Measurements from ENCODE around the gene TSPAN10. TPM values are rescaled to one million over a fixed set of nuclear protein-coding genes. Genes with fewer than 3 reads are reported as not detected.

The TSPAN10 gene
- total and polyA plus RNA-seq, 4 donors = 0.17 to 0.84 (median 0.29) TPM

- TF ChIP-seq REST (IDR thresholded peaks at IDR 0.05) = no peak
- TF ChIP-seq YY1 (IDR thresholded peaks at IDR 0.05) = no peak
- TF ChIP-seq HNF4A (conservative IDR thresholded peaks at IDR 0.05) = no peak
- TF ChIP-seq CTCF (IDR thresholded peaks at IDR 0.05; ENCODE audit: low read depth, low read length, missing input control) = no peak
- TF ChIP-seq NR2F2 (IDR thresholded peaks at IDR 0.05) = no peak
- TF ChIP-seq HNF4G (IDR thresholded peaks at IDR 0.05) = no peak
Observed at GRCh38 chr17:81608082-81608481, 28.9 kb upstream of the TSPAN10 start (continued).

- Histone ChIP-seq H3K4me3 (ENCODE audit: low read depth in 1 of 3, low read length in 3 of 3) (no peak overlapping the region), H3K9ac (ENCODE audit: low read depth in 1 of 2, low read length in 2 of 2) (no peak overlapping the region), H3K36me3 (ENCODE audit: control insufficient read depth in 4 of 4, insufficient read depth in 3 of 4, low read depth in 1 of 4, low read length in 3 of 4) (peaks cover 16 to 74% (median 55%) of the 10 kb centered on the region in 4 donors), H3K27ac (ENCODE audit: low read depth in 1 of 2, low read length in 2 of 2) (no peak overlapping the region), H3K4me1 (ENCODE audit: control insufficient read depth in 4 of 4, insufficient read depth in 4 of 4, low read length in 3 of 4) (no peaks in the 10 kb centered on the region), H3K27me3 (ENCODE audit: control insufficient read depth in 4 of 4, insufficient read depth in 4 of 4, low read length in 3 of 4) (no peaks in the 10 kb centered on the region), H3K9me3 (ENCODE audit: control insufficient read depth in 4 of 4, low read length in 3 of 4) (no peaks in the 10 kb centered on the region)
- 93% methylated on average over 13 of the region's 13 CpGs for WGBS
- TF ChIP-seq FOXA2 (IDR thresholded peaks at IDR 0.05) (no peak), HNF4G (IDR thresholded peaks at IDR 0.05) (no peak), FOXA1 (IDR thresholded peaks at IDR 0.05) (no peak), RAD21 (IDR thresholded peaks at IDR 0.05) (no peak), SP1 (IDR thresholded peaks at IDR 0.05) (no peak), RXRA (IDR thresholded peaks at IDR 0.05) (no peak), TAF1 (conservative IDR thresholded peaks at IDR 0.05) (no peak), CTCF (IDR thresholded peaks at IDR 0.05; ENCODE audit: low read depth, low read length, missing input control) (no peak), JUND (IDR thresholded peaks at IDR 0.05) (no peak), MAX (IDR thresholded peaks at IDR 0.05) (no peak), YY1 (IDR thresholded peaks at IDR 0.05) (no peak), EGR1 (IDR thresholded peaks at IDR 0.05; ENCODE audit: low read depth in 2 of 2) (no peak), NR2F2 (IDR thresholded peaks at IDR 0.05) (no peak), REST (IDR thresholded peaks at IDR 0.05) (no peak)
- TF ChIP-seq, protein P1, sequence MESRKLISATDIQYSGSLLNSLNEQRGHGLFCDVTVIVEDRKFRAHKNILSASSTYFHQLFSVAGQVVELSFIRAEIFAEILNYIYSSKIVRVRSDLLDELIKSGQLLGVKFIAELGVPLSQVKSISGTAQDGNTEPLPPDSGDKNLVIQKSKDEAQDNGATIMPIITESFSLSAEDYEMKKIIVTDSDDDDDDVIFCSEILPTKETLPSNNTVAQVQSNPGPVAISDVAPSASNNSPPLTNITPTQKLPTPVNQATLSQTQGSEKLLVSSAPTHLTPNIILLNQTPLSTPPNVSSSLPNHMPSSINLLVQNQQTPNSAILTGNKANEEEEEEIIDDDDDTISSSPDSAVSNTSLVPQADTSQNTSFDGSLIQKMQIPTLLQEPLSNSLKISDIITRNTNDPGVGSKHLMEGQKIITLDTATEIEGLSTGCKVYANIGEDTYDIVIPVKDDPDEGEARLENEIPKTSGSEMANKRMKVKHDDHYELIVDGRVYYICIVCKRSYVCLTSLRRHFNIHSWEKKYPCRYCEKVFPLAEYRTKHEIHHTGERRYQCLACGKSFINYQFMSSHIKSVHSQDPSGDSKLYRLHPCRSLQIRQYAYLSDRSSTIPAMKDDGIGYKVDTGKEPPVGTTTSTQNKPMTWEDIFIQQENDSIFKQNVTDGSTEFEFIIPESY (IDR thresholded peaks at IDR 0.05) = no peak
- DNase-seq (ENCODE audit: low spot score) = no peak
Observed at GRCh38 chr17:81608605-81609004, 28.4 kb upstream of the TSPAN10 start.

Data from liver (tissue), 9 donors.